GM19463 (cell line): ENCODE data around the gene TTLL11.

Experiments
- ATAC-seq: cut with Tn5 transposase; IDR thresholded peaks from one replicate; pipeline ENCODE4 v1.9.1; 2021; ENCODE audit warnings: mild to moderate bottlenecking, moderate library complexity; ENCODE audit not compliant: unreplicated experiment

TTLL11 gene

GRCh38 chr9:121979736-121980135 is 113.4 kb downstream of the TTLL11 start:
- ATAC-seq: no peak

GRCh38 chr9:121976751-121977150 is 116.4 kb downstream of the TTLL11 start:
- ATAC-seq: no peak

GRCh38 chr9:121975801-121976277 is 117.3 kb downstream of the TTLL11 start:
- no peak for ATAC-seq

GRCh38 chr9:121974421-121974820 is 118.7 kb downstream of the TTLL11 start:
- ATAC-seq: no peak

GRCh38 chr9:121972501-121972981 is 120.6 kb downstream of the TTLL11 start:
- peak; percentile 91 for ATAC-seq

- ATAC-seq: no peak
These were observed 125.1 kb downstream of the TTLL11 start for GRCh38 chr9:121968056-121968455.

- no peak for ATAC-seq
These were observed 126.4 kb downstream of the TTLL11 start for GRCh38 chr9:121966706-121967105.

- no peak for ATAC-seq
These were observed 129.5 kb downstream of the TTLL11 start for GRCh38 chr9:121963528-121963995.

GRCh38 chr9:121962421-121962820 is 130.7 kb downstream of the TTLL11 start:
- no peak for ATAC-seq

GRCh38 chr9:121960665-121961064 is 132.4 kb downstream of the TTLL11 start:
- ATAC-seq: no peak

- no peak for ATAC-seq
These were observed 134.6 kb downstream of the TTLL11 start for GRCh38 chr9:121958530-121958929.

- ATAC-seq: no peak
These were observed 136.3 kb downstream of the TTLL11 start for GRCh38 chr9:121956808-121957207.

- no peak for ATAC-seq
These were observed 137.5 kb downstream of the TTLL11 start for GRCh38 chr9:121955649-121956048.

GRCh38 chr9:121954477-121955140 is 138.5 kb downstream of the TTLL11 start:
- no peak for ATAC-seq

- no peak for ATAC-seq
These were observed 140.5 kb downstream of the TTLL11 start for GRCh38 chr9:121952611-121953010.

GRCh38 chr9:121950866-121951265 is 142.2 kb downstream of the TTLL11 start:
- no peak for ATAC-seq

GRCh38 chr9:121950441-121950840 is 142.7 kb downstream of the TTLL11 start:
- ATAC-seq: no peak

GRCh38 chr9:121949766-121950165 is 143.3 kb downstream of the TTLL11 start:
- no peak for ATAC-seq

GRCh38 chr9:121949364-121949763 is 143.7 kb downstream of the TTLL11 start:
- no peak for ATAC-seq

- no peak for ATAC-seq
These were observed 145.3 kb downstream of the TTLL11 start for GRCh38 chr9:121947775-121948174.

- no peak for ATAC-seq
These were observed 146.6 kb downstream of the TTLL11 start for GRCh38 chr9:121946465-121946864.

GRCh38 chr9:121945849-121946248 is 147.3 kb downstream of the TTLL11 start:
- ATAC-seq: no peak

- ATAC-seq: no peak
These were observed 147.8 kb downstream of the TTLL11 start for GRCh38 chr9:121945281-121945680.
